HepG2 (cell line): ENCODE results near the gene CTIF.

Experiments
- CBX5 ChIP-seq: sonication (generic); formaldehyde crosslinking; IDR thresholded peaks from 2 replicates; pipeline ENCODE4 v1.4.0; 2020; ENCODE audit warnings: missing genetic modification reagents, borderline replicate concordance
- HOXA9 ChIP-seq: sonication (generic); formaldehyde crosslinking; IDR thresholded peaks from 2 replicates; pipeline ENCODE4 v1.8.1; 2022; ENCODE audit warnings: missing genetic modification reagents, mild to moderate bottlenecking, moderate library complexity, borderline replicate concordance
- MAFF ChIP-seq: IDR thresholded peaks from 2 replicates; pipeline ENCODE4 v1.6.1; 2011; ENCODE audit warnings: low read depth, low read length, improper control_type of control experiment
- MAZ ChIP-seq, 2 experiments: sonication (generic) in 1 of 2; formaldehyde crosslinking in 1 of 2; IDR thresholded peaks; 2 replicates each; pipeline versions ENCODE4 v1.5.0 to v1.6.1; 2012 to 2020; ENCODE audit warnings: low read depth in 2 of 2, mild to moderate bottlenecking in 2 of 2, borderline replicate concordance in 1 of 2, improper control_type of control experiment in 1 of 2, low read length in 1 of 2, missing genetic modification reagents in 1 of 2, moderate library complexity in 1 of 2
- NFATC3 ChIP-seq: sonication (generic); formaldehyde crosslinking; IDR thresholded peaks from 2 replicates; pipeline ENCODE4 v1.5.1; 2020; ENCODE audit warnings: mild to moderate bottlenecking, missing genetic modification reagents
- NFYB ChIP-seq: sonication (generic); formaldehyde crosslinking; IDR thresholded peaks from 2 replicates; pipeline ENCODE4 v1.4.0; 2020; ENCODE audit warnings: missing genetic modification reagents
- RELA ChIP-seq: sonication (generic); formaldehyde crosslinking; IDR thresholded peaks from 2 replicates; pipeline ENCODE4 v1.4.0; 2020; ENCODE audit warnings: missing genetic modification reagents
- SIN3A ChIP-seq: IDR thresholded peaks from 2 replicates; pipeline ENCODE4 v1.6.1; 2011; ENCODE audit warnings: low read depth, mild to moderate bottlenecking, control low read depth, low read length, borderline replicate concordance
- TGIF2 ChIP-seq: IDR thresholded peaks from 2 replicates; pipeline ENCODE4 v1.6.1; 2016; ENCODE audit warnings: control low read depth, missing compliant biosample characterization
- TF ChIP-seq, protein P1 (sequence below): sonication (generic); formaldehyde crosslinking; IDR thresholded peaks from 2 replicates; pipeline ENCODE4 v1.5.0; 2020; ENCODE audit warnings: mild to moderate bottlenecking, missing genetic modification reagents, moderate library complexity
- TF ChIP-seq, protein P2 (sequence below): sonication (generic); formaldehyde crosslinking; IDR thresholded peaks from 2 replicates; pipeline ENCODE4 v1.5.1; 2020; ENCODE audit warnings: mild to moderate bottlenecking, missing genetic modification reagents, moderate library complexity
- TF ChIP-seq, protein P3 (sequence below): sonication (generic); formaldehyde crosslinking; IDR thresholded peaks from 2 replicates; pipeline ENCODE4 v1.4.0; 2020; ENCODE audit warnings: missing genetic modification reagents
- TF ChIP-seq, protein P4 (sequence below): sonication (generic); formaldehyde crosslinking; IDR thresholded peaks from 2 replicates; pipeline ENCODE4 v1.5.0; 2020; ENCODE audit warnings: mild to moderate bottlenecking, missing genetic modification reagents

DNA sequence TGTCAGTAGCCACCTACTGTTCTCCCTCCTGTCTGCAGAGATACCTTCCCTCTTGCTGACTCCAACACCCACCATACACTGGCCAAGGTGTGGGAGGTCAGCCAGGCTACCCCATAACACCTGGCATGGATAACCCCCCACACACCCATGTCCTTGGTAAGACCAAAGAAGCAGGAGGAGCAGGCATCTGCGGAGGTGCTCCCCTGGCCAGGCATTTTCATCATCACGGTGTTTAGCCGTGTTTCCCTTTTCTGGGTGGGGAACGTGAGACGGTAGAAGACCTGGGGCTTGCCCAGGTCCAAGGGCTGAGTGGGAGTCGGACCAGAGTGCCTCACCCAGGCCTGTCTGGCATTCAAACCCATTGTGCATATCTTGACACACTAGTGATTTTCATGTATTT is 261.6 kb downstream of the CTIF start:
- TF ChIP-seq MAZ (IDR thresholded peaks at IDR 0.05; ENCODE audit: borderline replicate concordance, low read depth, low read length) (no peak), MAZ (CRISPR knock-in tag; IDR thresholded peaks at IDR 0.05; ENCODE audit: low read depth) (no peak), NFATC3 (CRISPR knock-in tag) (no peak), HOXA9 (CRISPR knock-in tag) (no peak), SIN3A (no peak), MAFF (no peak), CBX5 (CRISPR knock-in tag) (no peak), RELA (CRISPR knock-in tag) (no peak), TGIF2 (CRISPR knock-in tag) (no peak), NFYB (CRISPR knock-in tag) (no peak)
- TF ChIP-seq, protein P1, sequence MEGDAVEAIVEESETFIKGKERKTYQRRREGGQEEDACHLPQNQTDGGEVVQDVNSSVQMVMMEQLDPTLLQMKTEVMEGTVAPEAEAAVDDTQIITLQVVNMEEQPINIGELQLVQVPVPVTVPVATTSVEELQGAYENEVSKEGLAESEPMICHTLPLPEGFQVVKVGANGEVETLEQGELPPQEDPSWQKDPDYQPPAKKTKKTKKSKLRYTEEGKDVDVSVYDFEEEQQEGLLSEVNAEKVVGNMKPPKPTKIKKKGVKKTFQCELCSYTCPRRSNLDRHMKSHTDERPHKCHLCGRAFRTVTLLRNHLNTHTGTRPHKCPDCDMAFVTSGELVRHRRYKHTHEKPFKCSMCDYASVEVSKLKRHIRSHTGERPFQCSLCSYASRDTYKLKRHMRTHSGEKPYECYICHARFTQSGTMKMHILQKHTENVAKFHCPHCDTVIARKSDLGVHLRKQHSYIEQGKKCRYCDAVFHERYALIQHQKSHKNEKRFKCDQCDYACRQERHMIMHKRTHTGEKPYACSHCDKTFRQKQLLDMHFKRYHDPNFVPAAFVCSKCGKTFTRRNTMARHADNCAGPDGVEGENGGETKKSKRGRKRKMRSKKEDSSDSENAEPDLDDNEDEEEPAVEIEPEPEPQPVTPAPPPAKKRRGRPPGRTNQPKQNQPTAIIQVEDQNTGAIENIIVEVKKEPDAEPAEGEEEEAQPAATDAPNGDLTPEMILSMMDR (CRISPR knock-in tag) = no peak
- TF ChIP-seq, protein P2, sequence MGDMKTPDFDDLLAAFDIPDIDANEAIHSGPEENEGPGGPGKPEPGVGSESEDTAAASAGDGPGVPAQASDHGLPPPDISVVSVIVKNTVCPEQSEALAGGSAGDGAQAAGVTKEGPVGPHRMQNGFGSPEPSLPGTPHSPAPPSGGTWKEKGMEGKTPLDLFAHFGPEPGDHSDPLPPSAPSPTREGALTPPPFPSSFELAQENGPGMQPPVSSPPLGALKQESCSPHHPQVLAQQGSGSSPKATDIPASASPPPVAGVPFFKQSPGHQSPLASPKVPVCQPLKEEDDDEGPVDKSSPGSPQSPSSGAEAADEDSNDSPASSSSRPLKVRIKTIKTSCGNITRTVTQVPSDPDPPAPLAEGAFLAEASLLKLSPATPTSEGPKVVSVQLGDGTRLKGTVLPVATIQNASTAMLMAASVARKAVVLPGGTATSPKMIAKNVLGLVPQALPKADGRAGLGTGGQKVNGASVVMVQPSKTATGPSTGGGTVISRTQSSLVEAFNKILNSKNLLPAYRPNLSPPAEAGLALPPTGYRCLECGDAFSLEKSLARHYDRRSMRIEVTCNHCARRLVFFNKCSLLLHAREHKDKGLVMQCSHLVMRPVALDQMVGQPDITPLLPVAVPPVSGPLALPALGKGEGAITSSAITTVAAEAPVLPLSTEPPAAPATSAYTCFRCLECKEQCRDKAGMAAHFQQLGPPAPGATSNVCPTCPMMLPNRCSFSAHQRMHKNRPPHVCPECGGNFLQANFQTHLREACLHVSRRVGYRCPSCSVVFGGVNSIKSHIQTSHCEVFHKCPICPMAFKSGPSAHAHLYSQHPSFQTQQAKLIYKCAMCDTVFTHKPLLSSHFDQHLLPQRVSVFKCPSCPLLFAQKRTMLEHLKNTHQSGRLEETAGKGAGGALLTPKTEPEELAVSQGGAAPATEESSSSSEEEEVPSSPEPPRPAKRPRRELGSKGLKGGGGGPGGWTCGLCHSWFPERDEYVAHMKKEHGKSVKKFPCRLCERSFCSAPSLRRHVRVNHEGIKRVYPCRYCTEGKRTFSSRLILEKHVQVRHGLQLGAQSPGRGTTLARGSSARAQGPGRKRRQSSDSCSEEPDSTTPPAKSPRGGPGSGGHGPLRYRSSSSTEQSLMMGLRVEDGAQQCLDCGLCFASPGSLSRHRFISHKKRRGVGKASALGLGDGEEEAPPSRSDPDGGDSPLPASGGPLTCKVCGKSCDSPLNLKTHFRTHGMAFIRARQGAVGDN (CRISPR knock-in tag) = no peak
- TF ChIP-seq, protein P3, sequence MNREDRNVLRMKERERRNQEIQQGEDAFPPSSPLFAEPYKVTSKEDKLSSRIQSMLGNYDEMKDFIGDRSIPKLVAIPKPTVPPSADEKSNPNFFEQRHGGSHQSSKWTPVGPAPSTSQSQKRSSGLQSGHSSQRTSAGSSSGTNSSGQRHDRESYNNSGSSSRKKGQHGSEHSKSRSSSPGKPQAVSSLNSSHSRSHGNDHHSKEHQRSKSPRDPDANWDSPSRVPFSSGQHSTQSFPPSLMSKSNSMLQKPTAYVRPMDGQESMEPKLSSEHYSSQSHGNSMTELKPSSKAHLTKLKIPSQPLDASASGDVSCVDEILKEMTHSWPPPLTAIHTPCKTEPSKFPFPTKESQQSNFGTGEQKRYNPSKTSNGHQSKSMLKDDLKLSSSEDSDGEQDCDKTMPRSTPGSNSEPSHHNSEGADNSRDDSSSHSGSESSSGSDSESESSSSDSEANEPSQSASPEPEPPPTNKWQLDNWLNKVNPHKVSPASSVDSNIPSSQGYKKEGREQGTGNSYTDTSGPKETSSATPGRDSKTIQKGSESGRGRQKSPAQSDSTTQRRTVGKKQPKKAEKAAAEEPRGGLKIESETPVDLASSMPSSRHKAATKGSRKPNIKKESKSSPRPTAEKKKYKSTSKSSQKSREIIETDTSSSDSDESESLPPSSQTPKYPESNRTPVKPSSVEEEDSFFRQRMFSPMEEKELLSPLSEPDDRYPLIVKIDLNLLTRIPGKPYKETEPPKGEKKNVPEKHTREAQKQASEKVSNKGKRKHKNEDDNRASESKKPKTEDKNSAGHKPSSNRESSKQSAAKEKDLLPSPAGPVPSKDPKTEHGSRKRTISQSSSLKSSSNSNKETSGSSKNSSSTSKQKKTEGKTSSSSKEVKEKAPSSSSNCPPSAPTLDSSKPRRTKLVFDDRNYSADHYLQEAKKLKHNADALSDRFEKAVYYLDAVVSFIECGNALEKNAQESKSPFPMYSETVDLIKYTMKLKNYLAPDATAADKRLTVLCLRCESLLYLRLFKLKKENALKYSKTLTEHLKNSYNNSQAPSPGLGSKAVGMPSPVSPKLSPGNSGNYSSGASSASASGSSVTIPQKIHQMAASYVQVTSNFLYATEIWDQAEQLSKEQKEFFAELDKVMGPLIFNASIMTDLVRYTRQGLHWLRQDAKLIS (CRISPR knock-in tag) = no peak
- TF ChIP-seq, protein P4, sequence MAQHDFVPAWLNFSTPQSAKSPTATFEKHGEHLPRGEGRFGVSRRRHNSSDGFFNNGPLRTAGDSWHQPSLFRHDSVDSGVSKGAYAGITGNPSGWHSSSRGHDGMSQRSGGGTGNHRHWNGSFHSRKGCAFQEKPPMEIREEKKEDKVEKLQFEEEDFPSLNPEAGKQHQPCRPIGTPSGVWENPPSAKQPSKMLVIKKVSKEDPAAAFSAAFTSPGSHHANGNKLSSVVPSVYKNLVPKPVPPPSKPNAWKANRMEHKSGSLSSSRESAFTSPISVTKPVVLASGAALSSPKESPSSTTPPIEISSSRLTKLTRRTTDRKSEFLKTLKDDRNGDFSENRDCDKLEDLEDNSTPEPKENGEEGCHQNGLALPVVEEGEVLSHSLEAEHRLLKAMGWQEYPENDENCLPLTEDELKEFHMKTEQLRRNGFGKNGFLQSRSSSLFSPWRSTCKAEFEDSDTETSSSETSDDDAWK = no peak
